ENCODE data around the gene LRRC19.

Gene LRRC19

DNA sequence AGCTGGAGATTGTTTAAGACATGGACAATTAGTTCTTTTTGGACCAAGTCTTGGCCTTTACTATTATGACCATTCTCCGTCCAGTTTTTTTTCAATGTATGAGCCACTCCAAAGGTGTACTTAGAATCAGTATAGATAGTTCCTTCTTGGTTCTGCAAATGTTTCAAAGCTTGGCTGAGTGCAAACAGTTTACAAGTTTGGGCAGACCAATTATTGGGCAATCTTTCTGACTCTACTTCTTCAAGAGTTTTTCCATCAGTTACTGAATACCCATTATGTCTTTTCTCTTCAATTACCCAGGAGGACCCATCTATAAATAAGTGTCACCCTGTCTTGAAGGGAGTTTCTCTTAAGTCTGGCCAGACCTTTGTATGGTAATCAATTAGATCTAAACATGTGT lies 33.8 kb downstream of the LRRC19 start:
- DNase-seq (ENCODE audit: low read depth) = no peak
- TF ChIP-seq, protein P1, sequence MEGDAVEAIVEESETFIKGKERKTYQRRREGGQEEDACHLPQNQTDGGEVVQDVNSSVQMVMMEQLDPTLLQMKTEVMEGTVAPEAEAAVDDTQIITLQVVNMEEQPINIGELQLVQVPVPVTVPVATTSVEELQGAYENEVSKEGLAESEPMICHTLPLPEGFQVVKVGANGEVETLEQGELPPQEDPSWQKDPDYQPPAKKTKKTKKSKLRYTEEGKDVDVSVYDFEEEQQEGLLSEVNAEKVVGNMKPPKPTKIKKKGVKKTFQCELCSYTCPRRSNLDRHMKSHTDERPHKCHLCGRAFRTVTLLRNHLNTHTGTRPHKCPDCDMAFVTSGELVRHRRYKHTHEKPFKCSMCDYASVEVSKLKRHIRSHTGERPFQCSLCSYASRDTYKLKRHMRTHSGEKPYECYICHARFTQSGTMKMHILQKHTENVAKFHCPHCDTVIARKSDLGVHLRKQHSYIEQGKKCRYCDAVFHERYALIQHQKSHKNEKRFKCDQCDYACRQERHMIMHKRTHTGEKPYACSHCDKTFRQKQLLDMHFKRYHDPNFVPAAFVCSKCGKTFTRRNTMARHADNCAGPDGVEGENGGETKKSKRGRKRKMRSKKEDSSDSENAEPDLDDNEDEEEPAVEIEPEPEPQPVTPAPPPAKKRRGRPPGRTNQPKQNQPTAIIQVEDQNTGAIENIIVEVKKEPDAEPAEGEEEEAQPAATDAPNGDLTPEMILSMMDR (conservative IDR thresholded peaks at IDR 0.05; ENCODE audit: control insufficient read depth, insufficient read depth, low read depth, low read length) = no peak
- no peak overlapping the region for H3K4me3 ChIP-seq (ENCODE audit: control insufficient read depth, low read depth, low read length)

DNA sequence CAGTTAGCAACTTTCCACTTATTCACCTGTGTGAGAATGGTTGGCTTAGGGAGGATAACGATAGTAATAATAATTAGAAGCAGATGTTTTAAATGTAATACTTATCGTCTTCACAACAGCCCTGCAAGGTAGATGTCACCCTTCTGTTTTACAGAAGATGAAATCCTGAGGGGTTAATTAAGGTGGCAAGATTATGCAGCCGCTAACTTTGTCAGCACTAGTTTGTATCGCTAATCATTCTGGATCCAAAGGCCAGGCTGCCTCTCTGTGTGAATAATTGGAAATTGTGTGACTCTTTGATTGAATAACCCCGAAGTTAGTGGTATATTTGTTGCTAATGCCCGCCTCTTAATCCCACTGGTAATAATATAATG lies 48.6 kb downstream of the LRRC19 start:
- TF ChIP-seq, protein P1 (conservative IDR thresholded peaks at IDR 0.05; ENCODE audit: control insufficient read depth, insufficient read depth, low read depth, low read length) = no peak
- peak overlapping the region; percentile 80 for H3K4me3 ChIP-seq (ENCODE audit: control insufficient read depth, low read depth, low read length)
- DNase-seq (ENCODE audit: low read depth) = no peak

DNA sequence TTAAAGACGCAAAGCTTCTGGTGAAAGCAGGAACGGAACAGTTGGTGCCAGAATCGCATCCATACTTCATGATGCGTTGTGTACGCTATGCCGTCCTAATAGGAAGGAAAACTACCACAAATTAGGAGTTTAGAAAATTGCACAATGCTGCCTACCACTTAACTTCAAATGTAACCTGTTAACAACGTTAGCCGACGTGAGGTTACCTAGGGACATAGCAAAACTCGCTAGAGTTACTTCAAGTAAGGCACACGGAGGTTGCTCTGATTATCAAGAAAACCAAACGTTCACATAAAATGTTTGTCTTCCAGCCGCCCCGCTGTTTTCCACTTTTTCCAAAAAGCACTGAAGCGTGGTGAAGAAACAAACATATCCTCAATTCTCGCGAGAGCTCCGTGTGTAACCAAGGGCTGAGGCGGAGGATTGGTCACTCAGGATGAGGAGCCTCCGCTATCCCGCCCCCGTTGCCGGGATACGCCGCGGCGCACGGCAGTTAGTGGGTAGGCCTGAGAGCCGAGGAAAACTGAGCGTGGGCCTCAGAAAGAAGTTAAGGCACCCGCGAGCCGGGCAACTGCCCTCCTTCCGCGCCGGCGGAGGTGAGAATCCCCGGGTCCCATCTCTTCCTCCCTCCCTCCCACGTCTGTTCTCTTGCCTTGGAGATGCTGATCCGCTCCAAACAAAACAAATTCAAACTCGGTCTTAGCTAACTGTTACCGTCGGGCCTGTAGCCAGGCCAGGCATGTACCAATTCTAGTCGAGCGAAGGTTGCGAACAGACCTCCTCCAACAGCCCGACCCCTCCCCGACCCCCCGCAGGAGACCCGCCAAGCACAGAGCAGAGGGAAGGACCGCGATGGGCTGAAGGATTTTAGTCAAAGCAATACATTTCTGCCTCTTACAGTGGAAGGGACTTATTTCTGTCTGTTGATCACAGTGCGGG lies 49.3 kb downstream of the LRRC19 start, which contains the start of gene IFT74:
Gene IFT74 (plus strand): TSS at position 492 of the 939 bp plus-strand sequence. CDS start 5,556 bp downstream, outside the sequence.
- DNase-seq (ENCODE audit: low read depth) = peak; percentile 98
- H3K4me3 ChIP-seq (ENCODE audit: control insufficient read depth, low read depth, low read length) = peak within 1 kb of the TSS; percentile 80
- TF ChIP-seq, protein P1 (conservative IDR thresholded peaks at IDR 0.05; ENCODE audit: control insufficient read depth, insufficient read depth, low read depth, low read length) = no peak

DNA sequence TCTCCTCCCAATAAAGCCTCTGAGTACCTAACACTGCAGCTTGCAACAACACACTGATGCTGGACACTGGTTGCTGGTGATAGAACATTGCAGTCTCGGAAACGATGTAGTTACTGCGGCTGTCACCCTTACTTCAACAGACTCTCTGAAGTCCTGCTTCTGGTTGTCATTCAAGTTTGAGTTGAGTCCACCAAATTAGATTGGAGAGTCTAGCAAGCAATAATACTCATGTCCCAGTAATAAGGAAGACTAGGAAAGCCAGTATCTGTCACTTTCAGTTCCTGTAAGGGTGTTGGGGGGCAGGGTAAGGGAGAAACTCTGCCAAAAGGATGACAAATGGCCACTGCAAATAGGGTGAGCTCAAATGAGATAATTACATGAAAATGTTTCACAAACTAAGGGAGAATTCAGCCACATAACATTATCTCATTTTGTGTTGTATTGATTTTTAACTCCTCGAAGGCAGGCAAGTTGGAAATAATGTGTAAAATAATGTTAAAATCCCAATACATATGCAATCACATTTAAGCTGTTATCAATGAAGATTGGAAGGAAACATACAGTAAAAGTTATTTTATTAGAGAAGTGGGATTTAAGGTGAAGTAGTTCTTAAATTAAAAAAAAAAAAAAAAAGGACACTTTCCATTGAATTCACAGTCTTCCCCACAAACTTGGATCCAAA lies 50.1 kb downstream of the LRRC19 start:
- peak; percentile 41 for DNase-seq (ENCODE audit: low read depth)
- TF ChIP-seq, protein P1 (conservative IDR thresholded peaks at IDR 0.05; ENCODE audit: control insufficient read depth, insufficient read depth, low read depth, low read length) = no peak
- peak overlapping the region; percentile 80 for H3K4me3 ChIP-seq (ENCODE audit: control insufficient read depth, low read depth, low read length)

DNA sequence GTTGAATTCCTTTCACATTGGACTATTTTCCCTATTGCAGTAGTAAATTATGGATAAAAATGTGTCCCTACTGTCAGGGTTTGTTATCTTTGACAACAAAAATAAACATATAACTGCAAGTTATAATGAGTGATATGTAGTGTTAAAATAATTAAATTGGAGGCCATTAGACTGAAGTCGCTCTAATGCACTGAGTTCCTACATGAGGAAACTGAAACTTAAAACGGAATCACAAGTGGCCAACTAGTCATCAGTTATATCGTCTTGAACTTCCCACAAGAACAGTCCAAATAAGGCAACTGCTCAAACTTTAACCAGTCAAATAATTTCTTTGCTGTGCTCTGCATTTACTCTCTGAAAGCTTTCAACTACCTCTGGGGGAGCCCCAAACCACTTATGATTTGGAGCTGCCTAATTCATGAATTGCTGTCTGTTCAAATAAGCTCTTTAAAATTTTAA lies 51.4 kb downstream of the LRRC19 start:
- no peak overlapping the region for H3K4me3 ChIP-seq (ENCODE audit: control insufficient read depth, low read depth, low read length)
- no peak for DNase-seq (ENCODE audit: low read depth)
- TF ChIP-seq, protein P1 (conservative IDR thresholded peaks at IDR 0.05; ENCODE audit: control insufficient read depth, insufficient read depth, low read depth, low read length) = no peak

DNA sequence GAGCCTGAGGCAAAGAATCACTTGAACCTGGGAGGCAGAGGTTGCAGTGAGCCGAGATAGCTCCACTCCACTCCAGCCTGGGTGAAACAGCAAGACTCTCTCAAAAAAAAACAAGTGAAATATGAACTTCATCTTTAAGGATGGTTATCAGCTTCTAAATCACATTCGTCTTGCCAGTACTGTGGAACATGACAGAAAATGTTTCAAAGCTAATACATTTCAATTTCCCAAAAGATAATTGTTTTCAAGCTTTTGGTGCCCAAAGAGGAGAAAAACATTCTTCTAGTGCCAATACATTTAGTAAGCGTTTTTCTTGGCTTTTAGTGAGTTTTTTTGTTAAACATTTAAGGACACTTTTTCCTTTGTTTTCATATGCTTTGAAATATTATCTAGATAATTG lies 53.7 kb downstream of the LRRC19 start:
- TF ChIP-seq, protein P1 (conservative IDR thresholded peaks at IDR 0.05; ENCODE audit: control insufficient read depth, insufficient read depth, low read depth, low read length) = no peak
- H3K4me3 ChIP-seq (ENCODE audit: control insufficient read depth, low read depth, low read length) = no peak overlapping the region
- DNase-seq (ENCODE audit: low read depth) = no peak

Data from fibroblast of mammary gland (primary cell).